ENCODE data around the gene SIRT2.

DNA sequence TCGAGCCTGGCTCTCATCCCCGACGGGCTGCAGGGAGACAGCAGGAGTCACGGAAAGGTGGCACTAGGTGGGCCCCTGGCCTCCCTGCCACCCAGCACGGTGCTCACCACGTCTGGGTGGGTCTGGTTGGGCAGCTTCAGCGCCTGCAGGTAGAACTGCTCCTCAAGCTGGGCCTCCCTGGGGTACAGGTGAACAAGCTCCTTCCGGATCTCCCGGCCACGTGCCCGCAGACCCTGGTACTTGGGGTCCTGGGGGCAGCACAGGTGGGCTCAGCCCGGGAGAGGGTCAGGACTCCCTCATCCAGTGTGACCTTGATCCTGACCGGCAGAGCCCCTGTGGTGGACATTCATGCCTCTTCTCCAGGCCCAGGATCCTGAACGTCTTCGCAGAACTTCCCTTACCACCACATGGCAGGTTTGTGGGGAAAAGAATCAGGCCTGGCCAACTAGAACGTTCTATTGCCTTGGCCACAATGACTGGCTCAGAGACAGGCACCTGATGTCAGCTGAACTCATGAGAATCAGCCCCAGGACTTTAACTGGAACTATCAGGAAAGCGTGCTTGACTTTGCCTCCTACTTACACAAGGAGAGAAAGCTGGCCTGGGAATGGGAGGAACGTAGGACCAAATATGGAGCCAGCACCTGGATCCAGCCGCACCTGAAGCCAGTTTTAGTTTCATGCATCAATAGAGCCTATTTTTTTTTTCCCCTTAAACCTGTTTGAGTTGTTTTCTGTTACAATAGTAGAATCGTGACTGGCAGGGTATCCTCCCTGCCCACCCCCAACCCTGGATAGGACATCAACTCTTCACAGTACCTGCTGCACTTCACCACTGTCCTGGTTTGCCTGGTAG is 22.2 kb upstream of the SIRT2 start:
- TF ChIP-seq EZH2 (IDR thresholded peaks at IDR 0.05; ENCODE audit: insufficient read depth, poor library complexity, severe bottlenecking) (no peak), EZH2phosphoT487 (IDR thresholded peaks at IDR 0.05; ENCODE audit: insufficient read depth, low read depth) (no peak)

All from GM23248 (cell line).